GM21526 (cell line): ENCODE data around the gene EGF.
"Not testable (repeated sequence)": the region's sequence is repeated elsewhere in the genome, so short reads cannot be mapped to it uniquely, and the experiment has no call there.

ENCODE experiments used
- ATAC-seq: cut with Tn5 transposase; IDR thresholded peaks from one replicate; pipeline ENCODE4 v1.9.1; 2021; ENCODE audit warnings: moderate library complexity; ENCODE audit not compliant: unreplicated experiment, low FRiP score

EGF gene

GRCh38 chr4:109912706-109913595 lies at the start of gene EGF:
Gene EGF (plus strand): TSS chr4:109912883. CDS start chr4:109913336, 453 bp downstream.
- no peak for ATAC-seq

- no peak for ATAC-seq
Measured at GRCh38 chr4:109864134-109864533, 48.5 kb upstream of the EGF start.

- no peak for ATAC-seq
Measured at GRCh38 chr4:109870061-109870460, 42.6 kb upstream of the EGF start.

- no peak for ATAC-seq
Measured at GRCh38 chr4:109872065-109872464, 40.6 kb upstream of the EGF start.

- no peak for ATAC-seq
Measured at GRCh38 chr4:109872950-109873656, 39.6 kb upstream of the EGF start.

GRCh38 chr4:109873791-109874514 lies 38.7 kb upstream of the EGF start:
- ATAC-seq, result no peak

- no peak for ATAC-seq
Measured at GRCh38 chr4:109875106-109875505, 37.6 kb upstream of the EGF start.

- not testable (repeated sequence) for ATAC-seq
Measured at GRCh38 chr4:109875553-109875952, 37.1 kb upstream of the EGF start.

GRCh38 chr4:109876634-109877265 lies 35.9 kb upstream of the EGF start:
- ATAC-seq, result no peak

GRCh38 chr4:109877400-109877799 lies 35.3 kb upstream of the EGF start:
- ATAC-seq, result peak; percentile 91

GRCh38 chr4:109878355-109878754 lies 34.3 kb upstream of the EGF start:
- ATAC-seq, result no peak

- no peak for ATAC-seq
Measured at GRCh38 chr4:109879081-109879480, 33.6 kb upstream of the EGF start.

GRCh38 chr4:109879636-109880314 lies 32.9 kb upstream of the EGF start:
- no peak for ATAC-seq

GRCh38 chr4:109886303-109886702 lies 26.4 kb upstream of the EGF start:
- ATAC-seq, result no peak

GRCh38 chr4:109887071-109887470 lies 25.6 kb upstream of the EGF start:
- no peak for ATAC-seq

GRCh38 chr4:109890076-109890475 lies 22.6 kb upstream of the EGF start:
- no peak for ATAC-seq

- ATAC-seq, result no peak
Measured at GRCh38 chr4:109902559-109903251, 10.0 kb upstream of the EGF start.

GRCh38 chr4:109908731-109909130 lies 4.0 kb upstream of the EGF start:
- ATAC-seq, result no peak

- no peak for ATAC-seq
Measured at GRCh38 chr4:109910256-109910655, 2.4 kb upstream of the EGF start.
